Endothelial cell of umbilical vein (primary cell): ENCODE data around the gene FGR. TPM values are rescaled to one million over a fixed set of nuclear protein-coding genes. Genes with fewer than 3 reads are reported as not detected.

Source experiments
- BruUV-seq: library from RNA; stranded (reverse); fragments of 400-500 nt; replicated peaks from 2 replicates; lab custom pipeline; 2021; lab: Mats Ljungman, UMichigan
- CTCF ChIA-PET: fragments of 300-600, 350-600 bp; sonication (Branson Sonifier 250); formaldehyde crosslinking; loops from one replicate; lab custom pipeline; 2021; ENCODE audit warnings: antibody characterized with exemption, inconsistent platforms; lab: Charles Lee
- POLR2A ChIA-PET: fragments of 300-600, 350-600 bp; sonication (Branson Sonifier 250); formaldehyde crosslinking; loops from one replicate; lab custom pipeline; 2021; ENCODE audit warnings: antibody characterized with exemption, inconsistent platforms; lab: Charles Lee
- DNase-seq: peaks from one replicate; pipeline ENCODE4 v3.0.0-alpha.2; 2011; ENCODE audit warnings: low read depth, low spot score
- FAIRE-seq: peaks from 2 replicates; lab custom pipeline; 2011; peaks lifted over from hg19 to GRCh38; lab: Jason Lieb, UNC
- H2AFZ ChIP-seq: 2 replicates; pipeline ENCODE4 v1.6.0; 2012; ENCODE audit warnings: low read depth, low read length, control low read depth, inconsistent platforms
- H3K27ac ChIP-seq: 2 replicates; pipeline ENCODE4 v1.5.1; 2011; ENCODE audit warnings: low read depth, mild to moderate bottlenecking, control low read depth, low read length, moderate library complexity; ENCODE audit not compliant: insufficient read depth
- H3K27me3 ChIP-seq, 2 experiments: 2 replicates each; pipeline versions ENCODE4 v1.6.0 to v1.6.1; 2011; ENCODE audit warnings: low read length in 2 of 2, mixed read lengths in 1 of 2; ENCODE audit not compliant: control insufficient read depth in 2 of 2, insufficient read depth in 2 of 2
- H3K36me3 ChIP-seq, 2 experiments: 2 replicates in 1 of 2; 3 replicates in 1 of 2; pipeline ENCODE4 v1.5.1; 2011; ENCODE audit warnings: low read length in 2 of 2, mild to moderate bottlenecking in 1 of 2, moderate library complexity in 1 of 2; ENCODE audit not compliant: control insufficient read depth in 2 of 2, insufficient read depth in 2 of 2; ENCODE audit errors: extremely low read depth in 1 of 2
- H3K4me1 ChIP-seq: 3 replicates; pipeline ENCODE4 v1.5.1; 2011; ENCODE audit warnings: mild to moderate bottlenecking, low read length; ENCODE audit not compliant: control insufficient read depth, insufficient read depth; ENCODE audit errors: extremely low read depth
- H3K4me2 ChIP-seq: 2 replicates; pipeline ENCODE4 v1.6.1; 2011; ENCODE audit warnings: low read length, control low read depth, mixed read lengths; ENCODE audit not compliant: insufficient read depth
- H3K4me3 ChIP-seq, 3 experiments: fragments of 200-600 bp in 1 of 3; sonication (generic), shearing (Covaris generic) in 1 of 3; replicated peaks in 1 of 3; 2 replicates each; pipeline ENCODE4 v1.5.1; 2011 to 2016; ENCODE audit warnings: control low read depth in 3 of 3, low read length in 3 of 3, mild to moderate bottlenecking in 2 of 3, inconsistent platforms in 1 of 3, low read depth in 1 of 3, moderate library complexity in 1 of 3; ENCODE audit not compliant: insufficient read depth in 1 of 3
- H3K79me2 ChIP-seq: 2 replicates; pipeline ENCODE4 v1.6.0; 2012; ENCODE audit warnings: low read length, inconsistent platforms; ENCODE audit not compliant: control insufficient read depth, insufficient read depth
- H3K9ac ChIP-seq: replicated peaks from 2 replicates; pipeline ENCODE3; 2011; ENCODE audit warnings: low read length, control low read depth; ENCODE audit not compliant: insufficient read depth; ENCODE audit errors: extremely low read depth
- H3K9me1 ChIP-seq: replicated peaks from 3 replicates; pipeline ENCODE4 v1.6.0; 2011; ENCODE audit warnings: mild to moderate bottlenecking, low read length; ENCODE audit not compliant: control insufficient read depth, insufficient read depth; ENCODE audit errors: extremely low read depth
- H3K9me3 ChIP-seq: replicated peaks from 2 replicates; pipeline ENCODE4 v1.5.1; 2012; ENCODE audit warnings: low read length, inconsistent platforms; ENCODE audit not compliant: control insufficient read depth, insufficient read depth
- H4K20me1 ChIP-seq: replicated peaks from 2 replicates; pipeline ENCODE3; 2011; ENCODE audit warnings: mild to moderate bottlenecking, low read length; ENCODE audit not compliant: control insufficient read depth, insufficient read depth; ENCODE audit errors: extremely low read depth
- EZH2 ChIP-seq: IDR thresholded peaks from 2 replicates; pipeline ENCODE4 v1.6.1; 2012; ENCODE audit warnings: borderline replicate concordance, low read depth, mild to moderate bottlenecking, moderate library complexity, low read length, inconsistent platforms; ENCODE audit not compliant: severe bottlenecking
- FOS ChIP-seq: IDR thresholded peaks from 2 replicates; pipeline ENCODE4 v1.6.1; 2011; ENCODE audit warnings: mild to moderate bottlenecking, low read length, moderate library complexity, borderline replicate concordance; ENCODE audit not compliant: insufficient read depth
- GATA2 ChIP-seq: IDR thresholded peaks from 2 replicates; pipeline ENCODE4 v1.7.0; 2011; ENCODE audit warnings: low read depth, mild to moderate bottlenecking, moderate library complexity, mixed read lengths, low read length; ENCODE audit not compliant: insufficient read length, insufficient read depth
- JUN ChIP-seq: IDR thresholded peaks from 2 replicates; pipeline ENCODE4 v1.6.1; 2011; ENCODE audit warnings: borderline replicate concordance, low read depth; ENCODE audit not compliant: insufficient read length, insufficient read depth
- MYC ChIP-seq: IDR thresholded peaks from one replicate; pipeline ENCODE4 v1.6.1; 2011; ENCODE audit warnings: mild to moderate bottlenecking, low read depth, low read length
- POLR2A ChIP-seq: IDR thresholded peaks from 2 replicates; pipeline ENCODE4 v1.6.1; 2012; ENCODE audit warnings: low read depth, mild to moderate bottlenecking, control low read depth, low read length
- POLR2AphosphoS5 ChIP-seq: IDR thresholded peaks from 2 replicates; pipeline ENCODE4 v1.6.1; 2012; ENCODE audit warnings: low read depth, mild to moderate bottlenecking, control low read depth, low read length, moderate library complexity; ENCODE audit not compliant: insufficient read depth
- dilution Hi-C: fragments of 300-500 bp; cut with MboI; formaldehyde crosslinking; loops from one replicate; pipeline ENCODE4 v1.15.0; 2019; ENCODE audit warnings: low sequenced_read_pairs; ENCODE audit not compliant: extremely low pct_ligation_motif_present
- intact Hi-C: fragments of 100-400 bp; cut with micrococcal nuclease; formaldehyde crosslinking; loops from one replicate; pipeline ENCODE4 v1.10.0; 2022
- polyA plus RNA-seq, 4 experiments: library from polyadenylated mRNA; depleted of rRNA in 3 of 4; stranded (reverse) in 3 of 4; unstranded in 1 of 4; fragments of >200 nt; gene quantifications; 2 replicates each; pipeline versions ENCODE4 v1.2.1 to v1.2.3, GENCODE V29; 2011 to 2012; ENCODE audit warnings: missing spikeins in 1 of 4
- total RNA-seq: library from RNA; stranded (reverse); gene quantifications from 2 replicates; pipeline ENCODE4 v1.2.3, GENCODE V29; 2021
- TF ChIP-seq, protein P1 (sequence below): IDR thresholded peaks from 2 replicates; pipeline ENCODE4 v1.6.1; 2011; ENCODE audit not compliant: insufficient read depth, insufficient read length
- TF ChIP-seq, protein P2 (sequence below), 2 donors: IDR thresholded peaks; 1 replicate in 1 of 2; 2 replicates in 1 of 2; pipeline ENCODE4 v1.5.1; 2011; ENCODE audit warnings: low read length in 2 of 2, mild to moderate bottlenecking in 2 of 2, moderate library complexity in 2 of 2, control low read depth in 1 of 2, inconsistent platforms in 1 of 2, low read depth in 1 of 2; ENCODE audit not compliant: insufficient read depth in 1 of 2; ENCODE audit errors: extremely low read depth in 1 of 2

The FGR gene
- total and polyA plus RNA-seq, 2 donors (not counting 3 experiments of a cell fraction or from before 2014, with no cell fraction given) = 0.18 TPM; not detected in 1

DNA sequence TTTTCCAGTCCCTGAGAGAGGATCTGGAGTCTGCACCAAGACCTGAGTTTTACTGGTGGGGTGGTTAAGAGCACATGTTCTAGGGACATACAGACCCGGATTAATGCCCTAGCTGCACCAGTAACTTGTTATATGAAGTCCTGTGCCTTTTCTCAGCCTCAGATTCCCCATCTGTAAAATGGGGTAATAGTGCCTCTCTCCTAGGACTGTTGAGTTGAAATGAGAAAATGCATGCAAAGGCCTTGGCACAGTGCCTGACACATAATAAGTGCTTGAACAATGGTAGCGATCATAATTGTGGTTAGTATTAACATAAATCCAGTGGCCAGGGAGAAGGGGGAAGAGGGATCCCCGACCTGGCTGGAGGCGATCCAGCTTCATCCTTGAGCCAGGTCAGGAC lies 43.4 kb downstream of the FGR start:
- no peak overlapping the region for H3K4me3 ChIP-seq
- H3K4me1 ChIP-seq = no peaks in the 10 kb centered on the region
- no peaks in the 10 kb centered on the region for H3K9me3 ChIP-seq
- H3K27me3 ChIP-seq = no peaks in the 10 kb centered on the region
- H3K9me1 ChIP-seq = no peaks in the 10 kb centered on the region
- no peaks in the 10 kb centered on the region for H4K20me1 ChIP-seq
- intact Hi-C loops = no loop called here
- no peak overlapping the region for H3K27ac ChIP-seq
- no TSS peak for BruUV-seq
- peaks cover 0 to 8% of the 10 kb centered on the region in 2 experiments for H3K36me3 ChIP-seq
- FAIRE-seq = no peak
- no peak overlapping the region for H2AFZ ChIP-seq
- no peak overlapping the region for H3K4me2 ChIP-seq
- H3K79me2 ChIP-seq = peaks cover under 1% of the 10 kb centered on the region
- ChIA-PET POLR2A (no interaction called here), CTCF (interaction anchor here (1.0 to 2.4 kb wide), 3 partner anchors 11 to 35 kb away, joined by 3 to 14 read pairs (median 6); partner anchors contain the start of gene AHDC1)
- DNase-seq = no peak
- H3K9ac ChIP-seq = no peak overlapping the region
- TF ChIP-seq JUN (no peak), POLR2AphosphoS5 (no peak), MYC (no peak), POLR2A (no peak), GATA2 (no peak), EZH2 (no peak), FOS (no peak)
- TF ChIP-seq, protein P1, sequence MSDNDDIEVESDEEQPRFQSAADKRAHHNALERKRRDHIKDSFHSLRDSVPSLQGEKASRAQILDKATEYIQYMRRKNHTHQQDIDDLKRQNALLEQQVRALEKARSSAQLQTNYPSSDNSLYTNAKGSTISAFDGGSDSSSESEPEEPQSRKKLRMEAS = no peak
- TF ChIP-seq, protein P2, sequence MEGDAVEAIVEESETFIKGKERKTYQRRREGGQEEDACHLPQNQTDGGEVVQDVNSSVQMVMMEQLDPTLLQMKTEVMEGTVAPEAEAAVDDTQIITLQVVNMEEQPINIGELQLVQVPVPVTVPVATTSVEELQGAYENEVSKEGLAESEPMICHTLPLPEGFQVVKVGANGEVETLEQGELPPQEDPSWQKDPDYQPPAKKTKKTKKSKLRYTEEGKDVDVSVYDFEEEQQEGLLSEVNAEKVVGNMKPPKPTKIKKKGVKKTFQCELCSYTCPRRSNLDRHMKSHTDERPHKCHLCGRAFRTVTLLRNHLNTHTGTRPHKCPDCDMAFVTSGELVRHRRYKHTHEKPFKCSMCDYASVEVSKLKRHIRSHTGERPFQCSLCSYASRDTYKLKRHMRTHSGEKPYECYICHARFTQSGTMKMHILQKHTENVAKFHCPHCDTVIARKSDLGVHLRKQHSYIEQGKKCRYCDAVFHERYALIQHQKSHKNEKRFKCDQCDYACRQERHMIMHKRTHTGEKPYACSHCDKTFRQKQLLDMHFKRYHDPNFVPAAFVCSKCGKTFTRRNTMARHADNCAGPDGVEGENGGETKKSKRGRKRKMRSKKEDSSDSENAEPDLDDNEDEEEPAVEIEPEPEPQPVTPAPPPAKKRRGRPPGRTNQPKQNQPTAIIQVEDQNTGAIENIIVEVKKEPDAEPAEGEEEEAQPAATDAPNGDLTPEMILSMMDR (IDR thresholded peaks at IDR 0.05; ENCODE audit: extremely low read depth in 1 of 2, insufficient read depth in 1 of 2, low read depth in 1 of 2, low read length in 2 of 2) = no peak
- dilution Hi-C loops = loop anchor here (25.0 kb wide), 1 partner anchor 179 kb away; no protein-coding TSS in a partner anchor
